Measurements from ENCODE around the gene PRKN. TPM values are rescaled to one million over a fixed set of nuclear protein-coding genes. Genes with fewer than 3 reads are reported as not detected.

Gene PRKN
- total RNA-seq, 1 experiment from 2014 or later = 1.2 TPM

- no peak overlapping the region for H3K27ac ChIP-seq (ENCODE audit: low read depth, low read length, poor library complexity, severe bottlenecking)
- H3K27me3 ChIP-seq (replicated peaks; ENCODE audit: insufficient read depth, low read depth, low read length, poor library complexity) = no peaks in the 10 kb centered on the region
- no peak for DNase-seq (ENCODE audit: low spot score)
- no peak for TF ChIP-seq EZH2 (IDR thresholded peaks at IDR 0.05; ENCODE audit: borderline replicate concordance, low read depth, low read length, poor library complexity, severe bottlenecking)
- no peak for TF ChIP-seq CTCF (conservative IDR thresholded peaks at IDR 0.05; ENCODE audit: low read depth, low read length)
- intact Hi-C loops (cut with micrococcal nuclease; ENCODE audit: unreplicated experiment) = no loop called here
- no peaks in the 10 kb centered on the region for H3K4me1 ChIP-seq (ENCODE audit: insufficient read depth, low read length, poor library complexity, severe bottlenecking)
- H3K4me3 ChIP-seq (ENCODE audit: low read depth, low read length, poor library complexity, severe bottlenecking) = no peak overlapping the region
- H3K9me3 ChIP-seq (ENCODE audit: low read depth, low read length, poor library complexity, severe bottlenecking) = no peaks in the 10 kb centered on the region
- ChIA-PET CTCF (no interaction called here), POLR2A (ENCODE audit: low non-redundant PET) (no interaction called here)
- no TSS peak for BruUV-seq (replicated peaks)
- no peaks in the 10 kb centered on the region for H3K36me3 ChIP-seq (ENCODE audit: insufficient read depth, low read length, poor library complexity, severe bottlenecking)
These were observed 199.0 kb downstream of the PRKN start for GRCh38 chr6:162528538-162528937.

- TF ChIP-seq CTCF (conservative IDR thresholded peaks at IDR 0.05; ENCODE audit: low read depth, low read length) = no peak
- no peak for TF ChIP-seq EZH2 (IDR thresholded peaks at IDR 0.05; ENCODE audit: borderline replicate concordance, low read depth, low read length, poor library complexity, severe bottlenecking)
These were observed 200.6 kb downstream of the PRKN start for GRCh38 chr6:162526960-162527359.

GRCh38 chr6:162525181-162525580 is 202.4 kb downstream of the PRKN start:
- TF ChIP-seq CTCF (conservative IDR thresholded peaks at IDR 0.05; ENCODE audit: low read depth, low read length) (no peak), EZH2 (IDR thresholded peaks at IDR 0.05; ENCODE audit: borderline replicate concordance, low read depth, low read length, poor library complexity, severe bottlenecking) (no peak)
- CTCF ChIA-PET = no interaction called here
- H3K27me3 ChIP-seq (replicated peaks; ENCODE audit: insufficient read depth, low read depth, low read length, poor library complexity) = no peaks in the 10 kb centered on the region
- no peaks in the 10 kb centered on the region for H3K36me3 ChIP-seq (ENCODE audit: insufficient read depth, low read length, poor library complexity, severe bottlenecking)
- no peaks in the 10 kb centered on the region for H3K4me1 ChIP-seq (ENCODE audit: insufficient read depth, low read length, poor library complexity, severe bottlenecking)
- intact Hi-C loops (cut with micrococcal nuclease; ENCODE audit: unreplicated experiment) = no loop called here
- BruUV-seq (replicated peaks) = no TSS peak
- no peak overlapping the region for H3K27ac ChIP-seq (ENCODE audit: low read depth, low read length, poor library complexity, severe bottlenecking)
- DNase-seq (ENCODE audit: low spot score) = no peak
- H3K9me3 ChIP-seq (ENCODE audit: low read depth, low read length, poor library complexity, severe bottlenecking) = no peaks in the 10 kb centered on the region
- H3K4me3 ChIP-seq (ENCODE audit: low read depth, low read length, poor library complexity, severe bottlenecking) = no peak overlapping the region
- POLR2A ChIA-PET (ENCODE audit: low non-redundant PET) = no interaction called here

More at GRCh38 chr6:162526960-162527359, 200.6 kb downstream of the PRKN start:
- intact Hi-C loops (cut with micrococcal nuclease; ENCODE audit: unreplicated experiment) = no loop called here
- no peak overlapping the region for H3K4me3 ChIP-seq (ENCODE audit: low read depth, low read length, poor library complexity, severe bottlenecking)
- ChIA-PET POLR2A (ENCODE audit: low non-redundant PET) (no interaction called here), CTCF (no interaction called here)
- no peaks in the 10 kb centered on the region for H3K27me3 ChIP-seq (replicated peaks; ENCODE audit: insufficient read depth, low read depth, low read length, poor library complexity)
- DNase-seq (ENCODE audit: low spot score) = no peak
- H3K9me3 ChIP-seq (ENCODE audit: low read depth, low read length, poor library complexity, severe bottlenecking) = no peaks in the 10 kb centered on the region
- no peaks in the 10 kb centered on the region for H3K4me1 ChIP-seq (ENCODE audit: insufficient read depth, low read length, poor library complexity, severe bottlenecking)
- no peak overlapping the region for H3K27ac ChIP-seq (ENCODE audit: low read depth, low read length, poor library complexity, severe bottlenecking)
- no TSS peak for BruUV-seq (replicated peaks)
- H3K36me3 ChIP-seq (ENCODE audit: insufficient read depth, low read length, poor library complexity, severe bottlenecking) = no peaks in the 10 kb centered on the region

Measured in A673 (cell line).